NCI-H446 (cell line): ENCODE results near the gene TICRR.
"Not testable (repeated sequence)": the region's sequence is repeated elsewhere in the genome, so short reads cannot be mapped to it uniquely, and the experiment has no call there.

Experiments
- DNase-seq, 2 experiments: peaks; one replicate each; lab custom pipeline; 2025; lab: John Stamatoyannopoulos, UW

TICRR gene

GRCh38 chr15:89569090-89569745 is 6.1 kb upstream of the TICRR start:
- DNase-seq, result no peak

- DNase-seq, result no peak
Observed at GRCh38 chr15:89575656-89576416, 567 bp downstream of the TICRR start.

DNA sequence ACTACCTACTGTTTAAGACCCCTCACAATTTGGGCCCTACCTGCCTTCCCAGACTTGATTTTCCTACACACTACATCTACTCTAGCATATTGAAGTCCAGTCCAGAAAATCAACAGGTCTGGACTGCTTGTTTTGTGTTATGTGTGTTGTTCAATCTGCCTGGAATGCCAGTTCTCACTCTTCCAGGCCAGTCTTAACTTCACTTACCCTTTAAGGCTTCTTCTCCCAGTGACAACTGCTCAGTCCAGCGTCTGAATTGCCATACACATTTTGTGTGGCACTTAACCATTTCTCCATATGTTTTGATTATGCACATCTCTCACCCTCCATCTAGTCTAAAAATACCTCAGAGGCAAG is 1.1 kb downstream of the TICRR start:
- no peak for DNase-seq

GRCh38 chr15:89577776-89578115 is 2.5 kb downstream of the TICRR start:
- DNase-seq, result no peak

GRCh38 chr15:89578146-89578545 is 2.9 kb downstream of the TICRR start:
- no peak for DNase-seq

DNA sequence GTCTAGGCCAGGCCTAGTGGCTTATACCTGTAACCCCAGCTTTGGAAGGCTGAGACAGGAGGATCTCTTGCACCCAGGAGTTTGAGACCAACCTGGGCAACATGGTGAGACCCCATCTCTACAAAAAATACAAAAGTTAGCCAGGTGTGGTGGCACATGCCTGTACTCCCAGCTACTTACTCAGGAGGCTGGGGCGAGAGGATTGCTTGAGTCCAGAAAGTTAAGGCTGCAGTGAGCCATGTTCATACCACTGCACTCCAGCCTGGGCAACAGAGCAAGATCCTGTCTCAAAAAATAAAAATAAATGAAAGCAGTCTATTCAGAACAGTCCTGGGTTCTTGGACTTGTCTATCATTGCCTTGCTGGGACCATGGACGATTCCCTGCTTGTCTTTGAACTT is 5.5 kb downstream of the TICRR start:
- DNase-seq, result not testable (repeated sequence)

DNA sequence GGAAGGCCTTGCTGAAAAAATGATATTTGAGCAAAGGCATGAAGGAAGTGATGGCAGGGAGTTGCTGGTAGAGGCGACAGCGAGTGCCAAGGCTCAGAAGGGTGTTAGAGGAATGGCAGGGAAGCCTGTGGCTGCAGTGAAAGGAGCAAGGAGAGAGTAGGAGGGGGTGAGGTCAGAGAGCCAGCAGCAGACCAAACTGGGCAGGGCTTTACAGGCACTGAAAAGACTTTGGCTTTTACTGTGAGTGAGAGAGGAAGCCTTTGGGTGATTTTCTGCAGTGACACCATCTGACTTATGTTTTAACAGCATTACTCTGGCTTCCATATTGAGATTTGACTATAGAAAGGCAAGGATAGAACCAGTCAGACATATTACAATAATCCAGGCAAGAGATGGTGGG is 11.4 kb downstream of the TICRR start:
- no peak for DNase-seq

DNA sequence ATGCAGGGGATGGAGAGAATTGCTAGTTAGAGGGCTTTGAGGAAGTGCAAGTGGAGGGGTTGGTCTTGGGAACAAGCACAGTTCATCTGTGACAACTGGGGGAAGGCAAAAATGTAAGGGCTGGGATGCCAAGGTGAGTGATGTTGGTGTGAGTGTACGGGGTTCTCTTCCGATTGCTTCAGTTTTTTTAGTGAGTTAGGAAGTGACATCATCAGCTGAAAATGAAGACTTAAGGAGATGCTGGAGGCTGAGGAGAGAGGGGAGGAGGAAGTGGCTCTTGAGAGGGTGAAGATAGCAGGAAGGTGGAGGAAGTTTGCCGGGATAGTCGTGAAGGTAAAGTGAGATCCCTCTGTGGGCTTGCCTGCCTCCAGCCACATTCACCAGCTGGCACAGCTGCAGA is 12.7 kb downstream of the TICRR start:
- DNase-seq, result no peak

DNA sequence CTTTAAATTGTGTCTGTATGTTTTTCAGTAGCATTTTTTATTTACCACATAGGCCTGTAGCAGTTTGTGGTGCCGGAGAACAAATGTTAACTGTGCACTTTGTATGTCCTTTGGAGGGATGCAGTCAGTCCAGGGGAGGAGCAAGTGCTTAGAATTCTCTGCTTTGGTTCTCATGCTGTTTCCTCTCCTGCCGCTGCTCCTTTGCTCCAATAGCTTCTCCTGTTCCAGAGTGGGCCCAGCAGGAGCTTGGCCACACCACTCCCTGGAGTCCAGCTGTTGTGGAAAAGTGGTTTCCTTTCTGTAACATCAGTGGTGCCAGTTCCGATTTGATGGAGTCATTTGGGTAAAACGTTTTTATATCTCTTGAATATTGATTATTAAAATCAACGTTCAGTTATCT is 16.6 kb downstream of the TICRR start:
- no peak for DNase-seq

GRCh38 chr15:89593018-89593417 is 17.7 kb downstream of the TICRR start:
- no peak for DNase-seq

- no peak for DNase-seq
Observed at GRCh38 chr15:89599021-89599420, 23.8 kb downstream of the TICRR start.

GRCh38 chr15:89611317-89611716 is 36.0 kb downstream of the TICRR start:
- no peak for DNase-seq

DNA sequence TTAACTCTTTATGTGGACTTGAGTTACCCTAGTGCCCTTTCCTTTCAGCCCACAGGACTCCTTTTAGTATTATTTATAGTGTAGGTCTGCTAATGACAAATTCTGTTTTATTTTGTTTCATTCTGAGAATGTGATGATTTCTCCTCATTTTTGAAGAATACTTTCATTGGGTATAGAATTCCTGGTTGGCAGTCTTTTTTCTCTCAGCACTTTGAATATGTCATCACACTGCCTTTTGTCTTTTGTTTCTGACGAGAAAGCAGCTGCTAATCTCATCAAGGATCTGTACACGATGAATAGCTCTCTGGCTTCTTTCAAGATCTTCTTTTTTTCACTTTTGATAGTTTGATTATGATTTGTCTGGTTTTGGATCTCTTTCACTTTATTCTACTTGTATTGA is 37.8 kb downstream of the TICRR start:
- DNase-seq, result no peak

- DNase-seq, result no peak
Observed at GRCh38 chr15:89614164-89614563, 38.9 kb downstream of the TICRR start.

DNA sequence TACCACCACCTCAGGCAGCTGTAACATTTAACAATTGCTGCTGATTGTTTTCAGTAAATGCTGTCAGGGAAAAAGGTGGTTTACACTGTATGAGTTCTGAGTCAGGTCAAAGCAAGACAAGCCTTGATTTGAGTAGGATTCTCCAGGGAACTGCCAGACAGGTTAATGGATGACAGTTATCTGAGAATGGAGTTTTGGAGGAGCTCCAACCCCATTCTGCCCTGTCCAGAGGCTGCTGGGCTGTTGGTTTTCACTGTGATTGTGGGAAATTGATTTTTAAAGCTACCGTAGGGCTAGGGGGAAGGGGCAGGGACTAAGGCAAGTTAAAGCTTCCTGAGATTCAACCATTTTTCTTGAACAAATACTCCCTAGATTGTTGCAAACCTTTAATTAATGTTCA is 39.9 kb downstream of the TICRR start:
- no peak for DNase-seq

DNA sequence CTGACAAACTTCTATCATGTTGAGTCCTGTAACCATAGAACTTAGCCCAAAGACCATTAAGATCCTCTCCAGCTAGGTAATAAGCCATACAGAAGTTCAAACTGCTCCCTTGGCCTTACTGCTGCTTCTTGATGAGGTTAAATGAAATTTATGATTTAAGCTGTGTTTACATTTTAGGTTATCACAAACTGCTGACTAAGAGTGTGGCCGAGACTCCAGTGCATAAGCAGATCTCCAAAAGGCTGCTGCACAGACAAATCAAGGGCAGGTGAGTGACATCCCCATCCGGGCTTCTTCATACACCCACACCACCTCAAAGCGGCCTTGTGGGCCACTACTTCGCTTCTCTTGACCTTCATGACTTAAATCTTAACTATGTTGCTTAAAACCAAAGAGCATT is 41.0 kb downstream of the TICRR start:
- DNase-seq, result no peak

DNA sequence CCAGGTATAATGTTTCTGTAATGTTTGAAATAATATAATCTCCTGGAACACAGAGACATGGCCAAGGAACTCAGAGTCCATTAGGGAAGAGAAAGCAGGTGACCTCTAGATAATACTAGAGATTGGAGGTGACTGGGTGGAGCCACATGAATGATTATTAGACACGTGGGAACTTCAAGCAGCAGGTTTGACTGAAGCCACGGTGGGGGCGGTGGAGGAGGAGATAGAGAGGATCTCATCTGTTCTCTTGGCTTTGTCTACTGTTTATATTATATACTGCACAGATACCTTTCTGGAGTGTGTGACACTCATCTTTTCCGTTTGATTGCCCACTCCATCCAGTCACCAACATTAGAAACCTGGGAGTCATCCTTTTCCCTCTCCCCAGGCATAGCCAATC is 46.3 kb downstream of the TICRR start:
- DNase-seq, result no peak

DNA sequence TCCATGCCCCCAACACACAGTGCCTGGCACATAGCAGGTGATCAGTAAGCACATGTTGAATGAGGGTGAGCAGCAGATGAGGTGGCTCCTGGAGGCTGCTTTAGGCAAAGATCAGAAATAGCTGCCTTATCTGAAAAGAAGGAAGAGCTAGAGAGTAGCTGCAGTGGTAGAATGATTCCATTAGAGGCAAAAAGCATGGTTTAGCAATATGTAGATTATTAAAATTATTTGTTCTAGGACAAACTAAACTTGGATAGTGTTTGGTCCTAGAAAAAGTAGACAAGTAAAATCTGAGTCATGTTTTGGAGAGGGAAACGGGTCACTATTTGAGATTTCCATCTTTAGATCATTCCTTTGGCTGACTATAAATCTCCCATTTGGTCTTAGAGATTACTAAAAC is 47.9 kb downstream of the TICRR start:
- DNase-seq, result no peak

DNA sequence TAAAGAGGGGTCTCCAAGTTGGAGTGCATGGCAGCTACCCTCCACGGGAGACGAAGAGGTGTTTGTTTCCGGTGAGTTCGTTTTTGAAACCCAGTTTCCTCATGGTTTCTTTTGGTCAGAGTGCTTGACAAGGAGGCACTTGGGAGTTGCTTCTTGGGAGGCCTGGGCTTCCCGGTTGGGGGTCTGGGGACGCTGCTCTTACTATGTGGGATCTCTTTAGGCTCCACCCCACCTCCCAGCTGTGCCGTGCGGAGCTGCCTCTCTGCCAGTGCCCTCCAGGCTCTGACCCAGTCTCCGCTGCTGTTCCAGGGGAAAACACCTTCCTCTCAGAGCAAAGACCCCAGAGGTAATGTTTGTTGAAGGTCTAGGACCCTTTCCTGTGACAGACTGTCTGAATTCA is 50.4 kb downstream of the TICRR start:
- DNase-seq, result no peak

GRCh38 chr15:89627256-89627970 is 52.1 kb downstream of the TICRR start:
- DNase-seq, result no peak

DNA sequence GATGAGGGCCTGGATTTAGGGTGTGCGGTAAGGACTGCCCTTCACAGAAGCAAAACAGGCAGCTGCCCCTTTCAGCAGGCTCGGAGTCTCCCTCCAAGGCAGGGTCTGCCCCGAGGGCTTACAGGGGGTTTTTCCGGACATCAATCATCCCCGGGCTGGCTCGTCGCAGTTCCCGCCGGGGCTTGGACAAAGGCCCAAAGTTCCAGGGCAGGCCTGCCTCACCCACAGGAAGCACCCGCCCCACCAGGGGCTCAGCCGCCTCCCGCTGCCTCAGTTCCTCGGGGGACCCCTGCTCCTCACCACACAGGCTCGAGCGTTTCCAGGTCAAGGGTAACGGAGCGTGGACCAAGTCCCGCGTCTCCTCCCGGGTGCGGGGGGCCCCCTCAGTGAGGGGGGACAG is 53.0 kb downstream of the TICRR start:
- no peak for DNase-seq

DNA sequence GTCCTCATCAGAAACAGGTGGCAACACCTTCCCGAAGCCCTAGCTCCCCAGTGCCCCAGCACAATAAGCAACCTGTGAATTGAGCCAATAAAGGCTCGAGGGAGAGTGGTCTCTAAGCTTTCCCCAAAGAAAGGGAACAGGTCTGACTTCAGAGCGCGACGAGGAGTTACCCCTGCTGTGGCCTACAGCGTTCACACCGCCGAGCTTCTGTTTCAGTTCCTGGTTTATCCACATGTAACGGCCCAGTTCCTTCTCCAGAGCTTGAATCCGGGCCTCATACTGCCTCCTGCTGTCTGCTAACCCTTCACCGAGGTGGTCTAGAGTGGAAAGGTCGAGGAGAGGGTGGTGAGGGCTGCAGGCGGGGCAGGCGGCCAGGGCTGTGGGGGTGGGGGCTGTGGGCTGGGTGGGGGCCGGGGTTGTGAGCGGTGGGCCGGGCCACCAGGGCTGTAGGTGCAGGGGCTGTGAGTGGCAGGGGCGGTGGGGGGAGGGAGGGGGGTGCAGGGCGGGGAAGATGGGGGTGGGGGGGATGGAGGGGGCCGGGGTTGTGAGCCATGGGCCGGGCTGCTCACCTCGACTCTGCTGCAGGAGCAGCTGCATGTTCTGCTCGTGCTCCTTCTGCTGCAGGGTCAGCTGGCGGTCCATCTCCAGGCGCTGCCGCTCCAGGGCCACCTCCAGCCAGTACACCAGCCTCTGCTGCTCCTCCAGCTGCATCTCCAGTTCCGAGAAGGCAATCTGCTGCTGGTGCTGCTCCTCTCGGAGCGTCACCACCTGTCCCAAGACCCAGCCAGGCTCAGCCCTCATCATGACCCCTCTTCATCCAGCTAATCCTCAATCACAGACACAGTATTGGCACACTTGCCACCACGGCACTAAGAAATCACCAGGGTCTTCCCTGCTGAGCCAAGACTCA is 53.8 kb downstream of the TICRR start:
- DNase-seq, result no peak
